Keratinocyte (primary cell): Measurements from ENCODE around the gene MPPE1.

Experiments
- CTCF ChIP-seq, 3 experiments: IDR thresholded peaks in 1 of 3; conservative IDR thresholded peaks in 1 of 3; optimal IDR thresholded peaks in 1 of 3; 2 replicates in 2 of 3; 3 replicates in 1 of 3; pipeline versions ENCODE3 to v1.5.1; 2011; ENCODE audit warnings: low read length in 3 of 3, mild to moderate bottlenecking in 3 of 3, moderate library complexity in 2 of 3, control low read depth in 1 of 3, inconsistent platforms in 1 of 3; ENCODE audit not compliant: insufficient read depth in 2 of 3; ENCODE audit errors: extremely low read depth in 1 of 3
- EZH2 ChIP-seq: IDR thresholded peaks from one replicate; pipeline ENCODE4 v1.6.1; 2012; ENCODE audit warnings: inconsistent platforms, mild to moderate bottlenecking, low read length, moderate library complexity

- TF ChIP-seq CTCF (optimal IDR thresholded peaks at IDR 0.05 in 1 of 3, IDR thresholded peaks at IDR 0.05 in 1 of 3, conservative IDR thresholded peaks at IDR 0.05 in 1 of 3; ENCODE audit: extremely low read depth in 1 of 3, insufficient read depth in 2 of 3, low read length in 3 of 3) (no peak), EZH2 (no peak)
These were observed 25.0 kb downstream of the MPPE1 start for GRCh38 chr18:11883153-11883552.
